Activated CD8-positive, alpha-beta memory T cell treated with anti-CD3 and anti-CD28 coated beads, Interleukin-2, amount 50 U/mL, for 1 hour (primary cell): Measurements from ENCODE around the gene IFNL1.
"Not testable (repeated sequence)": the region's sequence is repeated elsewhere in the genome, so short reads cannot be mapped to it uniquely, and the experiment has no call there.

ENCODE experiments used
- DNase-seq: peaks from one replicate; pipeline ENCODE4 v3.0.0-alpha.2; 2020; ENCODE audit errors: extremely low read depth

Gene IFNL1

GRCh38 chr19:39296055-39296645, at the start of gene IFNL1:
IFNL1 (plus strand) TSS chr19:39296407; CDS start chr19:39296422, 15 bp downstream.
- no peak for DNase-seq

- no peak for DNase-seq
Measured at GRCh38 chr19:39246951-39247669, 49.1 kb upstream of the IFNL1 start.

GRCh38 chr19:39247701-39248664, 48.2 kb upstream of the IFNL1 start:
- DNase-seq: no peak

GRCh38 chr19:39248806-39249205, 47.4 kb upstream of the IFNL1 start, which contains the start of gene IFNL4:
IFNL4 (minus strand) TSS chr19:39248856.
- DNase-seq: no peak

GRCh38 chr19:39251081-39251480, 45.1 kb upstream of the IFNL1 start:
- DNase-seq: no peak

- no peak for DNase-seq
Measured at GRCh38 chr19:39251846-39252245, 44.4 kb upstream of the IFNL1 start.

GRCh38 chr19:39252458-39252857, 43.7 kb upstream of the IFNL1 start:
- no peak for DNase-seq

GRCh38 chr19:39253374-39254149, 42.6 kb upstream of the IFNL1 start:
- no peak for DNase-seq

GRCh38 chr19:39254531-39255345, 41.5 kb upstream of the IFNL1 start:
- DNase-seq: no peak

GRCh38 chr19:39257227-39257626, 39.0 kb upstream of the IFNL1 start:
- DNase-seq: no peak

- no peak for DNase-seq
Measured at GRCh38 chr19:39261704-39262103, 34.5 kb upstream of the IFNL1 start.

GRCh38 chr19:39262496-39262895, 33.7 kb upstream of the IFNL1 start:
- DNase-seq: no peak

GRCh38 chr19:39263912-39264305, 32.3 kb upstream of the IFNL1 start:
- DNase-seq: no peak

- no peak for DNase-seq
Measured at GRCh38 chr19:39264306-39265290, 31.6 kb upstream of the IFNL1 start.

GRCh38 chr19:39265321-39265916, 30.8 kb upstream of the IFNL1 start:
- DNase-seq: no peak

- DNase-seq: not testable (repeated sequence)
Measured at GRCh38 chr19:39268085-39268484, 28.1 kb upstream of the IFNL1 start, which contains the start of gene IFNL2. IFNL2 (plus strand) TSS chr19:39268396; CDS start chr19:39268569, 173 bp downstream.

GRCh38 chr19:39268531-39269223, 27.5 kb upstream of the IFNL1 start:
- not testable (repeated sequence) for DNase-seq

GRCh38 chr19:39269369-39269768, 26.8 kb upstream of the IFNL1 start:
- not testable (repeated sequence) for DNase-seq
